ENCODE data around the gene IL22. TPM values are rescaled to one million over a fixed set of nuclear protein-coding genes. Genes with fewer than 3 reads are reported as not detected.

IL22 gene
- total and polyA plus RNA-seq, 5 donors from 2014 or later = not detected

GRCh38 chr12:68263366-68263765, 10.0 kb upstream of the IL22 start:
- Histone ChIP-seq H3K27me3 (ENCODE audit: control insufficient read depth, insufficient read depth, low read length) (peaks cover 14% of the 10 kb centered on the region), H3K4me1 (ENCODE audit: control insufficient read depth, insufficient read depth, low read length, poor library complexity, severe bottlenecking) (no peaks in the 10 kb centered on the region), H3K9me3 (ENCODE audit: control insufficient read depth in 2 of 2, low read length in 2 of 2) (no peaks in the 10 kb centered on the region), H3K36me3 (ENCODE audit: control insufficient read depth, insufficient read depth, low read length) (no peaks in the 10 kb centered on the region), H3K27ac (ENCODE audit: insufficient read depth, low read length, poor library complexity, severe bottlenecking) (no peak overlapping the region), H3K4me3 (ENCODE audit: low read depth, low read length) (no peak overlapping the region)
- Mint-ChIP-seq H3K4me1 (peaks cover 0 to 6% (median 4%) of the 10 kb centered on the region in 4 donors), H3K27ac (no peak overlapping the region), H3K36me3 (no peaks in the 10 kb centered on the region), H3K9me3 (no peaks in the 10 kb centered on the region), H3K27me3 (no peaks in the 10 kb centered on the region), H3K4me3 (no peak overlapping the region)
- DNase-seq = no peak
- ATAC-seq (ENCODE audit: low read depth in 2 of 2) = no peak

- H3K27me3 Mint-ChIP-seq = no peaks in the 10 kb centered on the region
- H3K27ac ChIP-seq (ENCODE audit: insufficient read depth, low read length, poor library complexity, severe bottlenecking) = no peak overlapping the region
- DNase-seq = no peak
- H3K27me3 ChIP-seq (ENCODE audit: control insufficient read depth, insufficient read depth, low read length) = peaks cover 11% of the 10 kb centered on the region
- no peak overlapping the region for H3K4me3 ChIP-seq (ENCODE audit: low read depth, low read length)
- H3K36me3 ChIP-seq (ENCODE audit: control insufficient read depth, insufficient read depth, low read length) = no peaks in the 10 kb centered on the region
- no peaks in the 10 kb centered on the region for H3K9me3 Mint-ChIP-seq
- no peak for ATAC-seq (ENCODE audit: low read depth in 2 of 2)
- peaks cover 0 to 6% (median 4%) of the 10 kb centered on the region in 4 donors for H3K4me1 Mint-ChIP-seq
- H3K36me3 Mint-ChIP-seq = no peaks in the 10 kb centered on the region
- no peak overlapping the region for H3K27ac Mint-ChIP-seq
- H3K9me3 ChIP-seq (ENCODE audit: control insufficient read depth in 2 of 2, low read length in 2 of 2) = no peaks in the 10 kb centered on the region
- H3K4me3 Mint-ChIP-seq = no peak overlapping the region
- H3K4me1 ChIP-seq (ENCODE audit: control insufficient read depth, insufficient read depth, low read length, poor library complexity, severe bottlenecking) = no peaks in the 10 kb centered on the region
Observed at GRCh38 chr12:68261896-68262295, 8.5 kb upstream of the IL22 start.

- H3K27me3 ChIP-seq (ENCODE audit: control insufficient read depth, insufficient read depth, low read length) = peaks cover 14% of the 10 kb centered on the region
- no peaks in the 10 kb centered on the region for H3K9me3 ChIP-seq (ENCODE audit: control insufficient read depth in 2 of 2, low read length in 2 of 2)
- H3K4me3 ChIP-seq (ENCODE audit: low read depth, low read length) = no peak overlapping the region
- H3K4me1 ChIP-seq (ENCODE audit: control insufficient read depth, insufficient read depth, low read length, poor library complexity, severe bottlenecking) = no peaks in the 10 kb centered on the region
- DNase-seq = no peak
- no peaks in the 10 kb centered on the region for H3K36me3 ChIP-seq (ENCODE audit: control insufficient read depth, insufficient read depth, low read length)
- peaks cover 0 to 6% (median 4%) of the 10 kb centered on the region in 4 donors for H3K4me1 Mint-ChIP-seq
- H3K27ac ChIP-seq (ENCODE audit: insufficient read depth, low read length, poor library complexity, severe bottlenecking) = no peak overlapping the region
- no peaks in the 10 kb centered on the region for H3K36me3 Mint-ChIP-seq
- H3K4me3 Mint-ChIP-seq = no peak overlapping the region
- H3K27me3 Mint-ChIP-seq = no peaks in the 10 kb centered on the region
- ATAC-seq (ENCODE audit: low read depth in 2 of 2) = no peak
- H3K27ac Mint-ChIP-seq = no peak overlapping the region
- H3K9me3 Mint-ChIP-seq = no peaks in the 10 kb centered on the region
Observed at GRCh38 chr12:68260153-68260552, 6.7 kb upstream of the IL22 start.

- DNase-seq = no peak
- H3K9me3 ChIP-seq (ENCODE audit: control insufficient read depth in 2 of 2, low read length in 2 of 2) = no peaks in the 10 kb centered on the region
- H3K4me3 Mint-ChIP-seq = no peak overlapping the region
- peaks cover 0 to 6% (median 4%) of the 10 kb centered on the region in 4 donors for H3K4me1 Mint-ChIP-seq
- no peaks in the 10 kb centered on the region for H3K36me3 Mint-ChIP-seq
- peaks cover 14% of the 10 kb centered on the region for H3K27me3 ChIP-seq (ENCODE audit: control insufficient read depth, insufficient read depth, low read length)
- no peak overlapping the region for H3K27ac Mint-ChIP-seq
- no peak for ATAC-seq (ENCODE audit: low read depth in 2 of 2)
- H3K4me3 ChIP-seq (ENCODE audit: low read depth, low read length) = no peak overlapping the region
- no peaks in the 10 kb centered on the region for H3K9me3 Mint-ChIP-seq
- no peaks in the 10 kb centered on the region for H3K4me1 ChIP-seq (ENCODE audit: control insufficient read depth, insufficient read depth, low read length, poor library complexity, severe bottlenecking)
- H3K27ac ChIP-seq (ENCODE audit: insufficient read depth, low read length, poor library complexity, severe bottlenecking) = no peak overlapping the region
- H3K27me3 Mint-ChIP-seq = no peaks in the 10 kb centered on the region
- H3K36me3 ChIP-seq (ENCODE audit: control insufficient read depth, insufficient read depth, low read length) = no peaks in the 10 kb centered on the region
Observed at GRCh38 chr12:68259318-68259940, 6.0 kb upstream of the IL22 start.

GRCh38 chr12:68252077-68252476, 1.3 kb downstream of the IL22 start:
- Mint-ChIP-seq H3K4me3 (no peak overlapping the region), H3K9me3 (no peaks in the 10 kb centered on the region), H3K36me3 (no peaks in the 10 kb centered on the region), H3K27ac (no peak overlapping the region), H3K4me1 (no peaks in the 10 kb centered on the region), H3K27me3 (peaks cover 17% of the 10 kb centered on the region)
- Histone ChIP-seq H3K4me3 (ENCODE audit: low read depth, low read length) (no peak overlapping the region), H3K36me3 (ENCODE audit: control insufficient read depth, insufficient read depth, low read length) (no peaks in the 10 kb centered on the region), H3K9me3 (ENCODE audit: control insufficient read depth in 2 of 2, low read length in 2 of 2) (no peaks in the 10 kb centered on the region), H3K27ac (ENCODE audit: insufficient read depth, low read length, poor library complexity, severe bottlenecking) (no peak overlapping the region), H3K27me3 (ENCODE audit: control insufficient read depth, insufficient read depth, low read length) (peaks cover 7% of the 10 kb centered on the region), H3K4me1 (ENCODE audit: control insufficient read depth, insufficient read depth, low read length, poor library complexity, severe bottlenecking) (no peaks in the 10 kb centered on the region)
- DNase-seq = no peak
- ATAC-seq (ENCODE audit: low read depth in 2 of 2) = no peak

GRCh38 chr12:68250454-68250853, 3.0 kb downstream of the IL22 start:
- ATAC-seq (ENCODE audit: low read depth in 2 of 2) = no peak
- H3K36me3 Mint-ChIP-seq = no peaks in the 10 kb centered on the region
- H3K4me3 Mint-ChIP-seq = no peak overlapping the region
- peaks cover 0 to 2% (median 0%) of the 10 kb centered on the region in 7 donors for H3K9me3 Mint-ChIP-seq
- no peak for DNase-seq
- no peak overlapping the region for H3K27ac Mint-ChIP-seq
- no peaks in the 10 kb centered on the region for H3K4me1 ChIP-seq (ENCODE audit: control insufficient read depth, insufficient read depth, low read length, poor library complexity, severe bottlenecking)
- no peak overlapping the region for H3K4me3 ChIP-seq (ENCODE audit: low read depth, low read length)
- H3K27me3 ChIP-seq (ENCODE audit: control insufficient read depth, insufficient read depth, low read length) = peaks cover 5% of the 10 kb centered on the region
- peaks cover 19% of the 10 kb centered on the region for H3K27me3 Mint-ChIP-seq
- no peaks in the 10 kb centered on the region for H3K4me1 Mint-ChIP-seq
- H3K9me3 ChIP-seq (ENCODE audit: control insufficient read depth in 2 of 2, low read length in 2 of 2) = no peaks in the 10 kb centered on the region
- H3K36me3 ChIP-seq (ENCODE audit: control insufficient read depth, insufficient read depth, low read length) = no peaks in the 10 kb centered on the region
- H3K27ac ChIP-seq (ENCODE audit: insufficient read depth, low read length, poor library complexity, severe bottlenecking) = no peak overlapping the region

- Histone ChIP-seq H3K4me1 (ENCODE audit: control insufficient read depth, insufficient read depth, low read length, poor library complexity, severe bottlenecking) (no peaks in the 10 kb centered on the region), H3K27me3 (ENCODE audit: control insufficient read depth, insufficient read depth, low read length) (peaks cover 5% of the 10 kb centered on the region), H3K4me3 (ENCODE audit: low read depth, low read length) (no peak overlapping the region), H3K27ac (ENCODE audit: insufficient read depth, low read length, poor library complexity, severe bottlenecking) (no peak overlapping the region), H3K36me3 (ENCODE audit: control insufficient read depth, insufficient read depth, low read length) (no peaks in the 10 kb centered on the region), H3K9me3 (ENCODE audit: control insufficient read depth in 2 of 2, low read length in 2 of 2) (no peaks in the 10 kb centered on the region)
- Mint-ChIP-seq H3K27ac (no peak overlapping the region), H3K36me3 (no peaks in the 10 kb centered on the region), H3K4me1 (no peaks in the 10 kb centered on the region), H3K4me3 (no peak overlapping the region), H3K9me3 (peaks cover 0 to 2% (median 0%) of the 10 kb centered on the region in 7 donors), H3K27me3 (peaks cover 25% of the 10 kb centered on the region)
- DNase-seq = no peak
- no peak for ATAC-seq (ENCODE audit: low read depth in 2 of 2)
Observed at GRCh38 chr12:68247785-68248184, 5.6 kb downstream of the IL22 start.

GRCh38 chr12:68246350-68246749, 7.1 kb downstream of the IL22 start:
- Mint-ChIP-seq H3K27ac (peak overlapping the region in 1 of 3 donors; percentile 45), H3K9me3 (peaks cover 0 to 2% (median 0%) of the 10 kb centered on the region in 7 donors)
- no peak overlapping the region for H3K4me3 ChIP-seq (ENCODE audit: low read depth, low read length)

More at GRCh38 chr12:68246350-68246749, 7.1 kb downstream of the IL22 start:
- no peak overlapping the region for H3K27ac ChIP-seq (ENCODE audit: insufficient read depth, low read length, poor library complexity, severe bottlenecking)
- peaks cover 0 to 5% (median under 1%) of the 10 kb centered on the region in 4 donors for H3K4me1 Mint-ChIP-seq
- H3K27me3 Mint-ChIP-seq = peaks cover 19% of the 10 kb centered on the region
- H3K36me3 ChIP-seq (ENCODE audit: control insufficient read depth, insufficient read depth, low read length) = no peaks in the 10 kb centered on the region
- no peak overlapping the region for H3K4me3 Mint-ChIP-seq
- H3K4me1 ChIP-seq (ENCODE audit: control insufficient read depth, insufficient read depth, low read length, poor library complexity, severe bottlenecking) = peaks cover 3% of the 10 kb centered on the region
- ATAC-seq (ENCODE audit: low read depth in 2 of 2) (no peak), DNase-seq (no peak)
- no peaks in the 10 kb centered on the region for H3K36me3 Mint-ChIP-seq
- H3K27me3 ChIP-seq (ENCODE audit: control insufficient read depth, insufficient read depth, low read length) = peaks cover 3% of the 10 kb centered on the region
- H3K9me3 ChIP-seq (ENCODE audit: control insufficient read depth in 2 of 2, low read length in 2 of 2) = no peaks in the 10 kb centered on the region
